Measurements from ENCODE around the gene ZNF230.

DNA sequence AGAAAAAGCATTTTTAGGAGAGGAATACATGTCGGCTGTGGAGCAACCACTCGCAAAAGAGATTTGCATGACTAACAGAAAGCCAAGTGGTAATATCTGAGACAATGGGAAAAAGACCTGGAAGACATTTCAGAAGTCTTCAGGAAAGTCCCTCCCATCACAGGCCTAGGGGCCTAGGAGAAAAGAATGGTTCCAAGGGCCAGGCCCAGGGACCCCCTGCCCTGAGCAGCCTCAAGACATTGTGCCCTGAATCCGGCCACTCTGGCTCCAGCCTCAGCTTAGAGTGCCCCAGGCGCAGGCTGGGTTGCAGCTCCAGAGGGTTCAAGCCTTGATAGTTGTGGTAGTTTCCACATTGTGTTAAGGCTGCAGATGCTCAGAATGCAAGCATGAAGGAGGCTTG is 42.3 kb upstream of the ZNF230 start:
- TF ChIP-seq, protein P1, sequence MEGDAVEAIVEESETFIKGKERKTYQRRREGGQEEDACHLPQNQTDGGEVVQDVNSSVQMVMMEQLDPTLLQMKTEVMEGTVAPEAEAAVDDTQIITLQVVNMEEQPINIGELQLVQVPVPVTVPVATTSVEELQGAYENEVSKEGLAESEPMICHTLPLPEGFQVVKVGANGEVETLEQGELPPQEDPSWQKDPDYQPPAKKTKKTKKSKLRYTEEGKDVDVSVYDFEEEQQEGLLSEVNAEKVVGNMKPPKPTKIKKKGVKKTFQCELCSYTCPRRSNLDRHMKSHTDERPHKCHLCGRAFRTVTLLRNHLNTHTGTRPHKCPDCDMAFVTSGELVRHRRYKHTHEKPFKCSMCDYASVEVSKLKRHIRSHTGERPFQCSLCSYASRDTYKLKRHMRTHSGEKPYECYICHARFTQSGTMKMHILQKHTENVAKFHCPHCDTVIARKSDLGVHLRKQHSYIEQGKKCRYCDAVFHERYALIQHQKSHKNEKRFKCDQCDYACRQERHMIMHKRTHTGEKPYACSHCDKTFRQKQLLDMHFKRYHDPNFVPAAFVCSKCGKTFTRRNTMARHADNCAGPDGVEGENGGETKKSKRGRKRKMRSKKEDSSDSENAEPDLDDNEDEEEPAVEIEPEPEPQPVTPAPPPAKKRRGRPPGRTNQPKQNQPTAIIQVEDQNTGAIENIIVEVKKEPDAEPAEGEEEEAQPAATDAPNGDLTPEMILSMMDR (IDR thresholded peaks at IDR 0.05; ENCODE audit: low read depth, low read length, missing input control), result no peak
- TF ChIP-seq RAD21 (IDR thresholded peaks at IDR 0.05) (no peak), JUND (IDR thresholded peaks at IDR 0.05) (no peak), YY1 (IDR thresholded peaks at IDR 0.05) (no peak)
- TF ChIP-seq, protein P2, sequence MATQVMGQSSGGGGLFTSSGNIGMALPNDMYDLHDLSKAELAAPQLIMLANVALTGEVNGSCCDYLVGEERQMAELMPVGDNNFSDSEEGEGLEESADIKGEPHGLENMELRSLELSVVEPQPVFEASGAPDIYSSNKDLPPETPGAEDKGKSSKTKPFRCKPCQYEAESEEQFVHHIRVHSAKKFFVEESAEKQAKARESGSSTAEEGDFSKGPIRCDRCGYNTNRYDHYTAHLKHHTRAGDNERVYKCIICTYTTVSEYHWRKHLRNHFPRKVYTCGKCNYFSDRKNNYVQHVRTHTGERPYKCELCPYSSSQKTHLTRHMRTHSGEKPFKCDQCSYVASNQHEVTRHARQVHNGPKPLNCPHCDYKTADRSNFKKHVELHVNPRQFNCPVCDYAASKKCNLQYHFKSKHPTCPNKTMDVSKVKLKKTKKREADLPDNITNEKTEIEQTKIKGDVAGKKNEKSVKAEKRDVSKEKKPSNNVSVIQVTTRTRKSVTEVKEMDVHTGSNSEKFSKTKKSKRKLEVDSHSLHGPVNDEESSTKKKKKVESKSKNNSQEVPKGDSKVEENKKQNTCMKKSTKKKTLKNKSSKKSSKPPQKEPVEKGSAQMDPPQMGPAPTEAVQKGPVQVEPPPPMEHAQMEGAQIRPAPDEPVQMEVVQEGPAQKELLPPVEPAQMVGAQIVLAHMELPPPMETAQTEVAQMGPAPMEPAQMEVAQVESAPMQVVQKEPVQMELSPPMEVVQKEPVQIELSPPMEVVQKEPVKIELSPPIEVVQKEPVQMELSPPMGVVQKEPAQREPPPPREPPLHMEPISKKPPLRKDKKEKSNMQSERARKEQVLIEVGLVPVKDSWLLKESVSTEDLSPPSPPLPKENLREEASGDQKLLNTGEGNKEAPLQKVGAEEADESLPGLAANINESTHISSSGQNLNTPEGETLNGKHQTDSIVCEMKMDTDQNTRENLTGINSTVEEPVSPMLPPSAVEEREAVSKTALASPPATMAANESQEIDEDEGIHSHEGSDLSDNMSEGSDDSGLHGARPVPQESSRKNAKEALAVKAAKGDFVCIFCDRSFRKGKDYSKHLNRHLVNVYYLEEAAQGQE (IDR thresholded peaks at IDR 0.05), result no peak
- TF ChIP-seq, protein P3, sequence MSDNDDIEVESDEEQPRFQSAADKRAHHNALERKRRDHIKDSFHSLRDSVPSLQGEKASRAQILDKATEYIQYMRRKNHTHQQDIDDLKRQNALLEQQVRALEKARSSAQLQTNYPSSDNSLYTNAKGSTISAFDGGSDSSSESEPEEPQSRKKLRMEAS (IDR thresholded peaks at IDR 0.05), result no peak
